Measurements from ENCODE around the gene TEP1.

Gene TEP1

GRCh38 chr14:20328705-20329104, 84.6 kb downstream of the TEP1 start:
- no peaks in the 10 kb centered on the region for H3K4me1 ChIP-seq
- H3K4me3 ChIP-seq (ENCODE audit: low read depth, low read length): no peak overlapping the region
- DNase-seq: no peak

GRCh38 chr14:20327005-20327869, 86.1 kb downstream of the TEP1 start:
- no peaks in the 10 kb centered on the region for H3K27me3 ChIP-seq
- H3K9me3 ChIP-seq: no peaks in the 10 kb centered on the region
- H3K4me3 ChIP-seq (ENCODE audit: low read depth, low read length): no peak overlapping the region
- TF ChIP-seq CTCF (IDR thresholded peaks at IDR 0.05; ENCODE audit: low read depth, low read length): peak; percentile 70
- peaks cover 79% of the 10 kb centered on the region for H3K36me3 ChIP-seq
- peak; percentile 21 for DNase-seq
- H3K4me1 ChIP-seq: no peaks in the 10 kb centered on the region

More at GRCh38 chr14:20328705-20329104, 84.6 kb downstream of the TEP1 start:
- H3K27me3 ChIP-seq: no peaks in the 10 kb centered on the region
- H3K9me3 ChIP-seq: no peaks in the 10 kb centered on the region
- no peak for TF ChIP-seq CTCF (IDR thresholded peaks at IDR 0.05; ENCODE audit: low read depth, low read length)
- peaks cover 68% of the 10 kb centered on the region for H3K36me3 ChIP-seq

DNA sequence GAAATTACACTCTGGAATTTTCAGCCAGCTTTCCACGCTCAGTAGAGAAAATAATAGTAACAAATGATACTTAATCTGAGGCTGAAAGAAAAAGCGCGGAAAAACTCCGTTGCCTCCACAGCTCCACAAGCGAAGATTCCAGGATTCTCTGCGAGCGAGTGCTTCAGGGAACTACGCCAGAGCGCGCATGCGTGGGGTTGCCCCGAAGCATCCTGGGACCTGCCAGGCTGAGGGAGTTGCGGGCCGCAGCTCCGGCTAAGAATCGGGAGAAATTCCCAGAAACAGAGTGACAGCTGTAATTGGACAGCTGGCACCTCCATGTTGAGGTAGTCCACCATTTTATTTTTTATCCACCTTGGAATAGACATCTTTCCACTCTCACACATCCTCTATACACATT, 95.6 kb downstream of the TEP1 start:
- H3K36me3 ChIP-seq: peaks cover 92% of the 10 kb centered on the region

More for the DNA sequence above, 95.6 kb downstream of the TEP1 start:
- Histone ChIP-seq H3K27me3 (no peaks in the 10 kb centered on the region), H3K4me3 (ENCODE audit: low read depth, low read length) (no peak overlapping the region), H3K9me3 (no peaks in the 10 kb centered on the region), H3K4me1 (no peaks in the 10 kb centered on the region)
- no peak for DNase-seq
- no peak for TF ChIP-seq CTCF (IDR thresholded peaks at IDR 0.05; ENCODE audit: low read depth, low read length)
